GM18498 (cell line): ENCODE measurements around the gene ALK.

ENCODE experiments used
- ATAC-seq: cut with Tn5 transposase; IDR thresholded peaks from one replicate; pipeline ENCODE4 v1.9.1; 2021; ENCODE audit warnings: mild to moderate bottlenecking, moderate library complexity; ENCODE audit not compliant: unreplicated experiment

Gene ALK

DNA sequence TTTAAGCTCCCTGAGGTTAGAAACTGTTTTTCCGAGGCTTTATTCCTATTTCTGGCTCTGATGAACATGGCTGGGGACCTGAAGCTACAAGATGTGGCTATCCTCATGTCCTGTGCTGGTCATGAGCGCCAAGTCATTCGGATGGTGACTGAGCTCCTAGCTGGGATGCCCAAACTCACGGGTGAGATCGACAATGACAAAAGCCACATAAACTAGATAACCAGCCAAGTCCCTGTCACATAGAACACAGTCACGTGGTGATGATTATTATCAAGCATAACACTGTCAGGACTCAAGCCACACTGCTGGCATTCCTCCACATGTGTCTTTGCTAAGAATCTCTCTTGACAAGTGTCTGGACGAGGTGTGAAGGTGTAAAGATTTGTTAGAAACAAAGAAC is 531.2 kb downstream of the ALK start:
- no peak for ATAC-seq

DNA sequence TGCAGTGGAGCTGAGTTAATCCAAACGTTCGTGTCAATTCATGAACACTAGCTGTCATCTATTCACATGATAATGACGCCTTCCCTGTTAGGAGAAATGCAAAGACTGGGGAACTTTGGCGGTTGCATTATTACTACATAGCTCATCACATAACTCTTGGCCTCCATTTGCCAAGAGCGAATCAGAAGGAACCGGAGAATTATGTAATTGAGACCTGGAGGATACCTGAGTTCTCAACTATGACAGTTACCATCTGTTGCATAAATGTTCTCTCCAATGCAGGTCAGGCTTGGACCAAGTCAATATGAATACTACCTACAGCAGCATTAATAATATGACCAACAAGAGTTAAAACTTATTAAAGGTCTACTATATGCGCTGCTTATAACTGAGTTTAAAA is 531.7 kb downstream of the ALK start:
- ATAC-seq: no peak

DNA sequence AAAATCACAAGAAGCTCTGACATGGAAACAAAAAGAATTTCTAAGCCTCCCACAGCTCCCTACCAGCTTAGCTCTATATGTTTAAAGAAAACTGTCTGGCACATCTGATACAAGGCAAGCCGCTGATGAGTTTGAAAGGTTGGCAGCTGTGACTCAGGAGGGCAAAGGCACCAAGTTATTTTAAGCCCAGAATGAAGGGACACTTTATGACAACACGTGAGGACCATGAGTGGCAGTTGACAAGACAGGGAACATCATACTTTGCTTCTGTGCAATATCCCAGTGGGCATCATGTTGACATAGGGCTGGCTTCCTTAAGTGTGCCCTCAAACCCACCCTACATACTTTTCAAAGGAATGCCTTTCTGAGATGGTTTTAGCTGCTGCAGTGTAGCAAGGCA is 533.3 kb downstream of the ALK start:
- ATAC-seq: no peak

DNA sequence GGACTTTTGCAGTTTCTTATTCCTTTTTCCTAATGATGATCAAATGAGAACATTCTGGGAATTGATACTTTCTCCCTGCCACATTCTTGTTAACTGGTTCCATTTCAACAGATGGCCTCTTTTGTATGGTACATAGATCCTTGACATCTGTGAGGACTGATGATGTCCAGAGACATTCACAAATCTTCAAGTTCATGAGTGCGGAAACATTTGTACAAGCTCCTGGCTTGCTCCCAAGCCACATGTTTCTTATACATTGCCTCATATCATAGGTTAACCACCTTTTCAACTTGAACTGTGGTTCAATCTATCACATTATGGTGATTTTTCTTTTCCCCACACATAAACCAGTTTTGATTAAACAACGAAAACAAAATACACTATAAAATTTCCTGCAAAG is 538.9 kb downstream of the ALK start:
- ATAC-seq: no peak

DNA sequence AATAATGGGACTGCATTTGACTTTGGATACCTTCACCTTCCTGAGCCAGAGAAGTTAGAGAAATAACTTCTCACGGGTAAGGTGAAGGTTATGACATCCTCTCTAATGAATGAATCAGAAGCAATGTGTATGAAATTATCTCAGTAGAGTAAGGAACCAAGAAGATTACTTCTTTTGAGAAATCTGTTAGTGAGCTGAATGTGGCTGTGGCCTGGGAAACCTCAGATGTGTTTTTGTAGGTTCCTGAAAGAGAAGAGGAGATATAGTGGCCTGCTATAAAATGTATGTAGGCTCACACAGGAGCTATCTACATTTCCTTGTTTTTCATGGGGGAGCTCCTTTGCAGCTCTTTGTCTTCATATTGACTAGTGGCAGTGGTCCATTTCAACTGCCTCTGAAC is 543.6 kb downstream of the ALK start:
- ATAC-seq: no peak

DNA sequence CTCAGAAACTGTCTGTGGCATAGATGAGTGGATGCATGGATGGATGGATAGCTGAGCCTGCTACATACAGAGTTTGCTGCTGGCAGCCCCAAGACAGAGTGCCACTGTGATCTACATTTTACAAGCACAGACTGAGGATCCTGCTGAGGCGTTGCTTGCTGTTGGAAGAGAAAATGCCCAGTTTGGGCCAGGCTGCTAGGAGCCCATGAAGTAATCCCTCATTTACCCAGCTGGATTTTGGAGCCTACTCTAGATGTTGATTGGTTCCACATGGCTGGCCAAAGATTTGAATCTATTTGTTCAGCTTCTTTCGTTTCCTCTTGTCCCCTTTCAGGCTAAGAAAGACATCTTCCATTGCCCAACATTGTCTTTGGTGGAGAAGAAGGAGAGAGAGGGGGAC is 544.8 kb downstream of the ALK start:
- no peak for ATAC-seq

DNA sequence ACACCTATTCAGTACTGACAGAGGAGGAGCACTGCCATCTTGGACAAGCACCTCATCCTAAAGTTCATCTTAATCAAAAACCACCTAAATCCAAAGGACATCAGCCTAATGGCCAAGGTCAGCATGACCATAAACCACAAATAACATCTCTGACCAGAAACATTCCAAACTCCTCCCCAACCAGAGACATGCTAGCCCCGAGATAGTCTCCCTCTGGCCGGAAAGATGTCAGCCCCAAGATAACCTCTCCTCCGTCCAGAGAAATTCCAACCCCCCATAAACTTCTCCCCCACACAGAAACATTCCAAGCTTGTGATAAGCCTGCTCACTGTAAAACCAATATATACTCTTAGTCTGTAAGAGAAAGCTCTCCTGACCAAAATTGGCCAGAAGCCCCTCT is 545.5 kb downstream of the ALK start:
- no peak for ATAC-seq

DNA sequence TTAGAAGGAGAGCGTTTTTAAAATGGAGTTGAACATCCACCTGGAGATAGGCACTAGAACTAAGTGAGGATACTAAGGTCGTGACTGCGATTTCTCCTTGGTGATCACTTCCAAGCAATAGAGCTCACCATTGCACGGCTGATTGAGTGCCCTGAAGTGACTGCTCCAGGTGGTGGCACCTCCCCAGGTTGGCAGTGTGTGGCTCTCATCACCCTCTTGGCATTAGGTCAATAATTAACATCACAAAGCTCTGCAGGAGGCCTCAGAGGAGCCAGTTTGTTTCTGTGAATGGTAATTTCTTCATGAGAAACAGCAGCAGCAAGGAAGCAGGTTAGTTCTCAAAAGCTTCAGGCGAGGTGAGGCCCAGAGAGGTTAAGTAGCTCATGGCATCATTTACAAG is 546.6 kb downstream of the ALK start:
- ATAC-seq: no peak

DNA sequence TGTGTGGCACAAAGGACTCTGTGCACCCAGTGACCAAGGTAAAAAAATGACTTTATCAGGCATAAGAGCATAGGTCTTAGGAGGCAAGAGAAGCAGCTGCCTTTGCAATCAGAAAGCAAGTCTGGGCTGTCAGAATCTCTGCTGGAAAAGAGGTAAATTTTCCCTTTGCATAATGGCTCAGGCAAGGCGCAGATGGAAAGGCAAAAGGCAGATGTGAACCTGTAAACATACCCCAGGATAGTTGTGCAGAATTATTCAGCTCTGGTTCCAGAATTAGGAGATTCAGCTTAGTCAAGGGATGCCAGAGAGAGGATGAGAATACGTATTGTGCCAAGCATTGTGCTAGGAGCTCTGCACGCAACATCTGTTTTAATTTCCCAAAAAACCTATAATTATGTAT is 547.5 kb downstream of the ALK start:
- no peak for ATAC-seq

DNA sequence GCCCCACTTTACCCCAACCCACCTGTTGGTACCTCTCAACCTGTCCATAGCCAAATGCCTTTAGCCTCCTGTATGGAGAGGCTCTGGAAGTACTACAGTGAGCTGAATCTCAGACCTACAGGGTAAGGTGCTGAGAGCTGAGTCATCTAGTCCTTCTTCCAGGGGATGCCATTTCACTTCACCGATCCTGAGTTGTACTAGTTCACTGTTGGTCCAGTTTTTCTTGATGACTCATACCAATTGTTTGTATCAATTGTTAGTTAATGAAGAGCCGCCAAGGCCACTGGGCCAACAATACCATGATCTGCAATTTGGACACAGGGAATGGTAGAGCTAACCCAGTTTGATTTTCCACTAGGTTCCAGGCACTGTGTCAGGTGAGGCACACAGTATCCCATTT is 549.2 kb downstream of the ALK start:
- ATAC-seq: no peak

DNA sequence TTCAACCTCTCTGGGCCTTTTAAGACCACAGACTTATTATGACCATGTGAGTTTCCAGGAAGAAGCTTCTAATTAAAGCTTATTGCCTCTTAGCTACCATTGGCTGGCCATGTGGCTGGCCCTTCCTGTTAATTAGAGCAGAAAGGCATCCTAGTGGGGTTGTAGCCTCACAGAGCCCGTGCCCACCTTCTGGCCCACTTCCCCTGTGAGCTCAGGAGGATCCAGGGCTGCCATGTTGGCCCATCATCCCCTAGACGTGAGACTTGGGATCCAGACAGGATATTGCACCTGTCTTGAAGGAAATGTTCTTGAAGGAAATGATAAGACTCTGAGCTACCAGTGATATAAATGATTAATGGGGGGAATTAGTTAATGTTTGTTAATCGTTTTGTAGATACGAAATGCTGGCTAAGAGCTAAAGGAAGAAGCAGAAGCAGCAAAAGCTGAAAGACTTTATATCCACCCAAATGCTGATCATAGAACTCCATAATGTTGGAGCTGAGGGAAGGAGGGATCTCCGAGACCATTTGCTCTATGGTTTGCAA is 550.7 kb downstream of the ALK start:
- ATAC-seq: no peak

DNA sequence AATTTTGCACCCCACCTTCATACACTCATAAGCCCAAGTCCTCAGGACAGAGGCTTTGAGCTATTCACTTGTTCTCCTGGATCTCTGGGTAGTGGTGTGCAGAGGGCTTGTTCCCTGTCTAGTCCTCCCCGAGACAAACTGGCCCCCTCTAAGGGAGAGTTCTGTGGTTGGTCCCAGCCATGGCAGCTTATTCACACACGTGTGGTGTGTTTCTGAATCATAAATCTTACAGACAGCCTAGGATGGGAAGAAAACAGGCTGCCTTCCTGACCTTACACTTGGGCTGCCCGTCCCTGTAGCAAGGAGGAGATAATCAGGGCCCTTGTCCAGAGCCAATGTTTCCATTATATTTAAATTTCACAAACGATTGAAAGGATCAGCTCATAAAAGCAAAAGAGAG is 551.2 kb downstream of the ALK start:
- ATAC-seq: no peak

DNA sequence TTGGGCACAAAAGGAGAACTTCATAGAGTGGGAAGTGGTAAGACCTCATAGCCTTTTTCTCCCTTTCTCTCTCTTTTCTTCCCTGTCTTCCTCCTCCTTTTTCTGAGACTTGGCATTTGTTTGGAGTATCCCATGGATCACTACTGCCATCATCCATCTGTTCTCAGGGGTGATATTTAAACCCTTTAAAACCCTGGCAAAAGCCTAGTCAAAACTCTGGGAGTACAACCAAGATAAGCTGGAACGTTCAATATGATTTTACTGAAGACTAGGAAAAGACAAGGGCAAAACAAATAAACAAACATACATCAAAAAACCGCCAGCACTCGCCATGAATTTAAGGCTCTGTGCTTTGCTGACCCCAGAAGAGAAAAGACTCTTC is 552.7 kb downstream of the ALK start:
- ATAC-seq: no peak

DNA sequence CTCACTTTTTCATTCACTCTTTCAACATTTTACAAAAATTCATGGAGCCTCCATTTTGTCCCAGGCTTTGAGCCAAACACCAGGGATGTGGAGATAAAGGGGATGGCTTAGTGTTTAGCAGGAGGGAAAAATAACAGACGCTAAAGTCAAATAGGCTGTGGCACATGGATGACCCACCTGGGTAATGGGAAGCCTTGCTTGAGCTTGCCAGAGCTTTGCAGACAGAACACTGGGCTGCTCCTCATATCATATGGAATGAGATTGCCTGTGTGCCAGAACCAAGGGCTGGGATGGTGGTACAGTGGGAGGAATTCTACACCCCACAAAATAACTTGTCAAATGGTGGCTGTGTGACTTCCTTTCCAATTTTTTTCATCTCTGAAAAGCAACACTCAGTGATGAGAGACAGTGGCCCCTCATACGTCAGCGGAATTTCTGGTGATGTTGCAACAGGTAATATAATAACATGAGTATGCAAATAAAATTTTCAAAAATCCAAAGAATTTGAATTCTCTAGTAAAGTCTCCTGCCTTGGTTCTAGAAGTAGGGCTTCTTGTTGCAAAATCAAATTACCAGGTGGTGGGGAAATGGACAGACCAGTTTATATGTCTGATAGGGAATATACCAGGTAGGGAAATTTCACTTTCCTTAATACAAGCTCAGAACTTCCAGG is 553.3 kb downstream of the ALK start:
- ATAC-seq: no peak

DNA sequence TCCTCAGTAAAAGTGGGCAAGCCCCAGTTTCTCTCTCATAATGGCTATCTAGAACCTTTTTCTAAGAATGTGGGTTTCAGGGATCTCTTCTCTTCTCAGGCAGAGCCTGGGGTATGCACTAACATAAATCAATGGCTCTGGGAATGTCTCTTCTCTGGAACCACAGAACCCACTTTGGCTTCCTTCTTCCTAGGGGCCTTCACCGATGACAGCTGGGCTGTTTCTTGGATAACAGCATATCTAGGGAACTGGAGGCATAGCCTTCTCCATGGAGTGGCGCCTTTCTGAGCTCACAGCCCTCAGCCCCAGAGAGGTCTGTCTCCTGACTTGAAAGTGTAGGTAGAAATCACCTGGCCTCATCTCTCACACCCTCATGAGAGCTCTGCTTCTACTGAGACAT is 558.3 kb downstream of the ALK start:
- ATAC-seq: no peak

DNA sequence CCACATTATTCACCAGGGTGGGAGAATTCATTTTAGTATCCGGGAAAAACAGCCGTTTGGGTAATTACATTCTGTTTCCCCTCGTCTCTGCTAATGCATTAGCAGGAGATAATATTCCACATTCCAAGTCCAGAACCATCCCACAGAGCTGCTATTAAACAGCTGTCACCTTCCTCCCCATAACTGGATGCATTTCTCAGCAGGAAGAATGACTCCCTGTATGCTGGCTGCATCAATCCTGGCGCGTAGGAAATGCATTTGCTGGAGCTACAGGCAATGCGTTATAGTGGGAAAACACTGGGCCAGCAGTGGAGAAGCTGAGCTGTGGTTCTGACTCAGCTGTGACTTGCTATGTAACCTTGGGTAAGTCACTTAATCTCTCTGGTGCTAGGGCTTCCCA is 560.2 kb downstream of the ALK start:
- no peak for ATAC-seq

DNA sequence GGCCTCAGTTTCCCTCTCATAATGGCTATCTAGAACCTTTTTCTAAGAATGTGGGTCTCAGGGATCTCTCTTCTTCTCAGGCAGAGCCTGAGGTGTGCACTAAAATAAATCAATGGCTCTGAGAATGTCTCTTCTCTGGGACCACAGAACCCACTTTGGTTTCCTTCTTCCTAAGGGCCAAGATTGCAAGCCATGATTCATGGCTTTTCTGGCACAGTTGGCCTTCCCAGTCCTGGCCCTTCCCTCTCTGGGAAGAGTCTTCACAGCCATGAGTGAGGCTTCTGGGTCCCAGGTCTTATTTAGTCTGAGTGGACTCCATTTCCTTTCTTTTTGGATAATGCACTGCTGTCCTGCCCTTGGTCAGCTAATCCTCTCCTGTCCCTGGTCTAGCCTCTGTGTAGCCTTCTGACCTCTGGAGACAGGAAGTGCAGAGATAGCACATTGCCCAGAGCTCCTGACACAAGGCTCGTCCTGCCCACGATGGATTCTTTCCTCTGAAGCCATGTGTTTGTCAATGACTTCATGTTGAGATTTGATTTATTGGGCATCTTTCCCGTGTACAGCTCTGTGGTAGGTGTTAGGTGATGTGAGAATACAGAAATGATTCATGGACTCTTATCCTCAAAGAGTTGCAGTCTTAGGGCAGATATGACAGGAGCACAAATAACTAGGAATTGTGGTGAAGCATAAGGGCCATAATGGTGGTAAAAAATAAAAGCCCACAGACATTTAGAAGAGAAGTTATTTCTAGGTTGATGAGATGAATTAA is 561.2 kb downstream of the ALK start:
- ATAC-seq: no peak

DNA sequence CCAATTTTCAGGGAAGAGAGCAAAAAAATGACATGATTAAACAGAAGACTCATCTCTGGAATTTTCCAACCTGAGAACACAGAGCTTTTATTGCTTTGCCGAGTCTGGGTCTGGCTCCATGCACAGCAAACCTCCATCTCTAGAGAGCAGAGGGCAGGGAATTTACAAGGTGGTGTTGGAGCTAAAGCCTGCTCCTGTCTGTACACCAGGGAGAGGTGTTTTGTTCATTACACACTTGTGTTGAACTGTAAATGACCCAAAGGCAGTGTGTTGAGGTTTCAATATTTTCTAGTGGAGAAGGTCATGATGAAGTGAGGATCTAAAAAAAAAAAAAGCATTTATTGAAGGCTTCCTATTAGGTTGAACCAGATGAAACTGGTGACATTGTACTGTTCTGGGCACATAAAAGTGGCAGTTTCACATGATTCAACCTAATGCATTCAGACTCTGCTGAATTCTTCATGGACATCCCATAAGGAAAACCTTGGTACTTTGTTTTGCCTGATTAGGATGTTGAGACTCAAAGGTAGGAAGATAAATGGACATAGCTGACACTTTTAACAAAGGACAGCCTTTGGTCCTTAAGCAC is 567.9 kb downstream of the ALK start:
- ATAC-seq: no peak

DNA sequence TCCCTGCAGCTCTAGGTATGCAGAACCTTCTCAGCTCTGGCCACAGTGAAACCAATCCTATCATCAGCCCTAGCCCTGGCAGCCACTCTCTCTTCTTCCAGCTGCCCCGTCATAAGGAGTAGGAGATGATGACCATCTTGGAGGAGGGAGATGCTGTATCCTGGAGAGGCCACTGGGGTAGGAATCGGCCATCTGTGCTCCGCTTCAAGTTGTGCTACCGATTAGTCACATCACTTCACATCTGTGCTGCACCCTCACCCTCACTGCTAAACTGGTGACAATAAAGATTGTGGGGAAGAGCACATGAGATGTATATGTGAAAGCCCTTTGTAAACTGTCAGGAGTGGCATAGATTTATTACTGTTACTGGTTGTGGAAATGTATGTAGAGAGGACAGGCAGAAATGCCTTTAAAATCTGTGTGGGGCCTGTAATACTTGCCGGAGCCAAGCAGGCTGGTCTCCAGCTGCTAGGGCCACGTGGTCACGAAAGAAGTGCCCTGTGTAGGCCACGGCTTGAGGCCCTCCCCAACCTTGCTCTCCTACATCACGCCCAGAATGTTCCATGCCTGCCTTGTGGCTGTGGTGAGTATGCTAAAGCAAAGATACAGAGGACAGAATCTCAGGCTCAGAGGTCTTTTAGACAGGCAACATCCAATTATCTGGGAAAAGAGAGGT is 569.3 kb downstream of the ALK start:
- no peak for ATAC-seq

DNA sequence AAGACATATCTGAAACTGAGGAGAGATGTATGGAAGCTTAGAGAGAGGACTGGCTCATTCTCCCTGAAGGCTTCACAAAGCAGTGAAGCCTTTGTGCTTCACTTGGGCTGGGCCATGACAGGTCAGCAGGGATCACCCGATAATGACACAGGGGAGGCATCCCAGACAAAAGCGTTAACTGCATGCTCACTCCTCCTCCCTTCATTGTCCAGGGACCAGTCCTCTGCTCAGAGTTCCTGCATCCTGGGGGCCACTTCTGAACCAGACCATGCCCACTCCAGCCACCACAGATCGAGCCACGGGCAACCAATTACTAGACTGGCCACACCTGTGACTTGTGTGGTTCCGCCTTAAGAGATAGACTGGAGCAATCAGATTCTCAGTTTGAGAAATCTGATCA is 570.1 kb downstream of the ALK start:
- ATAC-seq: no peak

DNA sequence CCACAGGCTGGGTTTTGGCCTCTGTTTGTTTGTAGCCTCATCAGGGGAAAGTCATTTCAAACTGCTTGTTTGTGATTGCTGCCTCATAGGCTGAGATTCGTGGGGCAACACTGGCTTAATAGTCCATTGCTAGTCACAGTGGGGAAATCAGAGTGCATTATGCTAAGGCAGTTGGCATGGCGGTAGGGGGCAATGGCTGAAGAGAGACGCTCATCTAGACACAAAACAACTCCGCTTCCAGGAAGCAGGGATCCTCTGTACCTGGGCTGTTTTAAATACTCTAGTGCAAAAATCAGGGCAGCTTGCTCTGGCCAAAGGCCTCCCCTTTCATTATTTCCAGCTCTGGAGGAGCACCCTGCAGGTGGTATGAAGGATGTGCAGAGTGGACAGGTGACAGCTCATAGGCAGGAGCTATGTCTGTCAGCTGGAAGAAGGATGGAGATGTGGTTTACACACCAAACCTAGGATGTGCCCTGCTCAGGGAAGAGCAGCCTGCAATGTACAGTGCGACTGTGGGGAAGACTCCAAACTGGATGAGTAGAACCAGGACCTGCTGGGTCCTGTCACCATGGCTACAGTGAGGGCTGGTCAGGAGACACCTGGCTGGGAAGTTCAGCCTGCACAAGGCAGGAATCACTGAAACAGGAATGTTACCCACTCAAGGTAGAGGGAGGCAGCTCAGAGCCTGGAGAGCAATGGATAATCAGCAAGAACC is 571.9 kb downstream of the ALK start:
- ATAC-seq: no peak
